Activated CD8-positive, alpha-beta memory T cell treated with anti-CD3 and anti-CD28 coated beads, Interleukin-2, amount 50 U/mL, for 1 hour (primary cell): ENCODE data around the gene RNF157.

ENCODE experiments used
- DNase-seq: peaks from one replicate; pipeline ENCODE4 v3.0.0-alpha.2; 2020; ENCODE audit errors: extremely low read depth

Gene RNF157

GRCh38 chr17:76140661-76141211 is 99.6 kb downstream of the RNF157 start:
- no peak for DNase-seq

- DNase-seq, result no peak
Observed at GRCh38 chr17:76139801-76140660, 100.3 kb downstream of the RNF157 start.

GRCh38 chr17:76138896-76139752 is 101.2 kb downstream of the RNF157 start:
- no peak for DNase-seq

- no peak for DNase-seq
Observed at GRCh38 chr17:76138234-76138895, 101.9 kb downstream of the RNF157 start.

- DNase-seq, result no peak
Observed at GRCh38 chr17:76137351-76138233, 102.7 kb downstream of the RNF157 start.

GRCh38 chr17:76137001-76137350 is 103.3 kb downstream of the RNF157 start:
- DNase-seq, result no peak

- DNase-seq, result no peak
Observed at GRCh38 chr17:76136276-76137000, 103.9 kb downstream of the RNF157 start.

GRCh38 chr17:76135810-76136188 is 104.5 kb downstream of the RNF157 start:
- no peak for DNase-seq

- DNase-seq, result no peak
Observed at GRCh38 chr17:76134911-76135809, 105.1 kb downstream of the RNF157 start.

- DNase-seq, result no peak
Observed at GRCh38 chr17:76132574-76133338, 107.5 kb downstream of the RNF157 start.

GRCh38 chr17:76131692-76132573 is 108.4 kb downstream of the RNF157 start:
- no peak for DNase-seq

GRCh38 chr17:76131051-76131691 is 109.1 kb downstream of the RNF157 start:
- no peak for DNase-seq

- no peak for DNase-seq
Observed at GRCh38 chr17:76130473-76130872, 109.8 kb downstream of the RNF157 start.

GRCh38 chr17:76125922-76126321 is 114.4 kb downstream of the RNF157 start:
- no peak for DNase-seq

- DNase-seq, result no peak
Observed at GRCh38 chr17:76125391-76125675, 115.0 kb downstream of the RNF157 start.

- DNase-seq, result no peak
Observed at GRCh38 chr17:76124582-76125390, 115.5 kb downstream of the RNF157 start.
